T-helper 1 cell (primary cell): ENCODE measurements around the gene TRPC6.
"Not testable (repeated sequence)": the region's sequence is repeated elsewhere in the genome, so short reads cannot be mapped to it uniquely, and the experiment has no call there.

ENCODE experiments used
- DNase-seq, 5 donors: peaks; one replicate each; pipeline ENCODE4 v3.0.0-alpha.2; 2012 to 2020

The TRPC6 gene

DNA sequence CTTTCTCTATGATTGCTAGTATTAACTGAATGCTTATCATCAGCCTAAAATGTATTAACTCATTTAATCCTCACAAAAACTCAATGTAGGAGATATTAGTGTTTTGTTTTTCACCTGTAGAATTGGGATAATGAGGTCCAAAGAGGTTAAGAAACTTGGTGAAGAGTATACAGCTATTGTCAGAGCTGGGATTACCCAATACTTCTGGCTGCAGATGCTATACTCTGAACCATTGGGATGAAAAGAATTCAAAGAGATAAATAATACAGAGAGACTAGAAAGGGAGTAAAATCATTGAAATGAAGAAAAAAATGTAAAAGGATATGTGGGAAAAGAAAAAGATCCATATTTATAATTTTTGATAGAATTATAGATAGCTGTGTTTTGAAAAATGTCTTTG lies 137.1 kb downstream of the TRPC6 start:
- DNase-seq = no peak

DNA sequence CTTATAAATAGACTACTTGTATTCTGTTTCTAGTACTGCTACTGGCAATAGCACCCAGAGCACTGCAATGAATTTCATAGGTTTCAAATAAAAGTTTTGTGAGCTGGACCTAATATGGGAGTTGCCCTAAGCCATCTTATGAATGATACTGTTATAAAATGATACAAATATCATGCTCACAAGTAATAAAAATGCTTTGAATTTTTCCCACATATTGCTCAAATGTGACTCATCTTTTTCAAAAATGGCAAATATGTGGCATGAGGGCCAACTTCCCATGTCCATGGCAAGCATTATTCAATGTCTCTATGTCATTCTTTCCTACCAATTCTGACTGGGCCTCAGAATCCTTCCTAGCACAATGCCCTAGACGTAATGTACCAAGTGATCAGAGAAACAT lies 137.6 kb downstream of the TRPC6 start:
- DNase-seq = no peak

DNA sequence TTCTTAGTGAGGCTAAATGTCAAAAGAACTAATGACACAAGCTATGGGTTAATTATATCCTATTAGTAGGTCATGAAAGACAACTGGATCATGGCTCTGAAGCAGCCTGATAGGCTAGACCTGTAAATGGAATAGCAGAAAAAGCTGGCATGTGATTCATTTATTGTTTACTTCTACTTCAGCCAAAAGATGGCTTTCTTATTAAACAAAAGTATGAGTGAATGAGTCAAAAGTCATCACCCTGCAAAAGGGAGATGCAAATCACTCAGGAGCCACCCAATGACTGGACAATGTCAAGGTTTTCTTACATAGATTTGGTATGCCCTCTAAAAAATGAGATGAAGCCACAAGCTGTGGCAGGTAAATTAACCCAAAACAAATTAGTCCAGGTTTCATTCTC lies 138.0 kb downstream of the TRPC6 start:
- DNase-seq = no peak

DNA sequence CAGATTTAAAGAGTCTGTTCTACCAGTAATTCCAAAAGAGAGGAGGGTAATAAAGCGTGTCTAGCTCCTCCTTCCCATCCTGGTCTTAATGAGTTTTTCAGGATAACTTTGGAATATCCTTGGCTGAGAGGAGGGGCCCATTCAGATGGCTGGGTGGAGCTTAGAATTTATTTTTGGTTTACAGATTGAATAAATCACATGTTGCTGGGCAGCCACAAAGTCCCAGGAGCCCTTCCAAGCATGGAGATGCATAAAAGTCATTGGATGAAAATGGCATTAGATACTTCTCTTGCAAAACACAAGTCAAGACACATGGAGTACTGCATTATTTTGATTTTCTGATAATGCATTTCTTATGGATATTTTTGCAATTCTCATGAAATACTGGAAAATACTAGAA lies 139.0 kb downstream of the TRPC6 start:
- DNase-seq = no peak

- no peak for DNase-seq
Measured at GRCh38 chr11:101444164-101444563, 139.6 kb downstream of the TRPC6 start.

DNA sequence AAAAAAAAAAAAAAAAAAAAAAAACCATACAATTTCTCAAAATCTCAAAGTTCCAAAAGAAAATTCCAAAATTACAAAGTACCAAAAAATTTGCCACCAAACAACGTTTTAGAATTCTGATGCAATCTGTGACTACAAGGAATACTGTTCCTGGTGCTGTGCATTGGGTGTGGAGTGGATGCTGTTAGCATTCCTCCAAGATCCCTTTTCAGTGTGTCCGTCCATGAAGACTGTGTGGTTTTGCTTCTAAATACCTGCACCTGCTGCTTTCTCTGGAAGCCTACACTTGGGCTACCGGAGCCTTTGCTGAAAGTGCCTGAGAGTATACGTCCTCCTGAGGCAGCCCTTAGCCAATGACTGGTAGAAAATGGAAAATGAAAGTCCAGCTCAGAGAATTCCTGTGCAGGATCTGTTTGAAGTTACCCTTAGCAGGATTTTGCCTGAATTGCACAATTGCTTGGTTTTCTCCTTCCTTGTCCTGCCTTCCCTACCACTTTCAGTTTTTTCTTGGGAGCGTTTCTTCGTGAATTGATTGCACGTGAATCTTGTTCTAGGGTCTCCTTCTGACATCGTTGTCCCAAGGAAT lies 140.8 kb downstream of the TRPC6 start:
- no peak for DNase-seq

DNA sequence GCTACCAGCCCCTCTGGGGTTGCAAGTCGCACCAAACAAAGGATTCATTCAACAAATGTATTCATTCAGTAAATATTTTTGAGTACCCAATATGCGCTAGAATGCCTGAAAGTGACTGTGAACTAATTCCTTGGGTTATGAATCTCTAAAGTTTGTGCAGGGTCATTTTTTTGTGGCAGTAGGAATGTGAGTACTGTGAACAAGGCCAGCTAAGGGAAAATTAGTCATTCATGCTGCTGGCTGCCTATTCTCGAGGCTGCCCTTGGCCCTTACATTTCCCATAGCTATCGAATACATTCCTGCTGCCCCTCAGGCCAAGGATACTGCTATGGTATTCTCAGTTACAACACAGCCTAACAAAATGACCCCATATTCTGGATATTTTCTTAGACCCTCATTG lies 141.6 kb downstream of the TRPC6 start:
- no peak for DNase-seq

DNA sequence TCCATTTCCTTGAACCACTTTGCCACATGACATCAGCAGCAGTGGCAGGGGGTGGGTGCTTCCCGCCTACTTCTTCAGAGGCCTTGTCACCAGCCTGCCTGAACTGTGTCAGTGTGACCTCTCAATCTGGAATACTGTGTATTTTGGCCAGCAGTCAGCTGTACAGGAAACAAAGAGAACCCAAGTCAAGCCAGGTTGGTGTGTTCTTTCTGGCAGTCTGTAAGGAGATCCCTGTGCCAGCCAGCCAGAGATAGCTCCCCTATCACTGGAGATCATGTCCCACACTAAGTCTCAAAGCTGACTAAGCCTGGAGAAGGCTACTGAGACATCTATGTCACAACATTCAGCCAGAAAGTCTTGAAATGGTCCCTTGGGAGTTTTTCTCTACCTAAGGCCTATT lies 142.1 kb downstream of the TRPC6 start:
- no peak for DNase-seq

- no peak for DNase-seq
Measured at GRCh38 chr11:101439488-101439887, 144.3 kb downstream of the TRPC6 start.

DNA sequence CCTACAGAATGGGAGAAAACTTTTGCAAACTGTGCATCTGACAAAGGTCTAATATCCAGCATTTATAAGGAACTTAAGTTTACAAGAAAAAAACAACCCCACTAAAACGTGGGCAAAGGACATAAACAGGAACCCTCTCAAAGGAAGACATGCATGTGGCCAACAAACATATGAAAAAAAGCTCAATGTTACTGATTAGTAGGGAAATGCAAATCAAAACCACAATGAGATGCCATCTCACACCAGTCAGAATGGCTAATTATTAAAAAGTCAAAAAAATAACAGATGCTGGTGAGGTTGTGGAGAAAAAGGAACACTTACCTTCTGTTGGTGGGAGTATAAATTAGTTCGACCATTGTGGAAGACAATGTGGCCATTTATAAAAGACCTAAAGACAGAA lies 145.1 kb downstream of the TRPC6 start:
- DNase-seq = not testable (repeated sequence)

- no peak for DNase-seq
Measured at GRCh38 chr11:101438126-101438525, 145.7 kb downstream of the TRPC6 start.

- DNase-seq = no peak
Measured at GRCh38 chr11:101436511-101437142, 147.2 kb downstream of the TRPC6 start.

DNA sequence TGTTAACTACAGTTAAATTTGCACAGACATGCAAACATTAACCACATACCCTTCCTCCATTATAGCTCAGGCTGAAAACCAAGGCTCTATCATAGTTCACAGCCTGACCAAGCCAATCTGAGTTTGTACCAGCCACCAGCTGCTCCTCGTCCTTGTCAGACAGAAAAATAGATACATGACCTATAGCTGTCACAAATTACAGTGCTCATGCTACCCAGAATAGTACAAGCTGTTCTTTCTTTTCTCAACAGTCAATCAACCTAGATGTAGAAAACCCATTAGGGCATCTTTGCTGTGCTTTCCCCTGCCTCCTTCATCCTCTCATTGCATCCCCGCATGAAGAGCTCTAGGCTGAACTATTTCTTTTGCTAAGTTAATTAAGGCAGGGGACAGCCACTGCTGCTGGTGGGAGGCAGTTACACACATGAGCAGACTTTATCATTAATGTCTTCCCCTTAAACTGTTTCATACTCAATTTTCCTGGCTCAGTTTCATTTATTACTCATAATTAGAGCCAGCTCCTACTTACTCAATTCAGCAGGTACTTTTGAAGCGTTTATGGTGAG lies 148.3 kb downstream of the TRPC6 start:
- no peak for DNase-seq

GRCh38 chr11:101434026-101434643 lies 149.7 kb downstream of the TRPC6 start:
- DNase-seq = no peak

- no peak for DNase-seq
Measured at GRCh38 chr11:101433151-101433550, 150.7 kb downstream of the TRPC6 start.

GRCh38 chr11:101429703-101430540 lies 153.9 kb downstream of the TRPC6 start:
- no peak for DNase-seq

GRCh38 chr11:101428918-101429317 lies 154.9 kb downstream of the TRPC6 start:
- no peak for DNase-seq

- no peak for DNase-seq
Measured at GRCh38 chr11:101407324-101407723, 176.5 kb downstream of the TRPC6 start.
